ENCODE results near the gene CSMD2.

CSMD2 gene

GRCh38 chr1:33657833-33658232 lies 507.2 kb downstream of the CSMD2 start:
- DNase-seq, result no peak

DNA sequence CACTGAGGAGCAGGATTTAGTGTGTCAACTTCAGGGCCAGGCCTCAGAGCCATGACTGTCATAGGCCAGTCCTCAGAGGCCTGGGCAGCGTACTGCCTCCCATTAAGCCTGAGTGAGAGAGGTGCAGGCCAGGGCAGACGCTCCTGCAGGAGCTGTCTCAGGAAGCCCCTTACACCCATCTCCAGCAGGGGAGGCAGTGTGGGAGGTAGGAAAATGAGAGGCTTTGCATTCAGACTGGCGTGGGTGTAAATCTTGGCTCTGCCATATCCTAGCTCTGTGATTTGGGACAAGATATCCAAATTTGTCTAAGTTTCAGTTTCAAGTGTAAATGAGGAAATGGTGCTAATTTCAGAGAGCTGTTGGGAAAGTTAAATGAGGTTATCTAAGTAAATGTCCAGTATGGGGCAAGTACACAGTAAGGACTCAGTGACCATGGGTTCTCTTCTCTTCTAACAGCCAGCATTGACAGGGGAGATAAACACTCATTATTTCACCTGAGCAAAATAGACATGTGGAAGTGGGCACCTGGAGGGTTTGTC lies 508.5 kb downstream of the CSMD2 start:
- DNase-seq, result no peak

DNA sequence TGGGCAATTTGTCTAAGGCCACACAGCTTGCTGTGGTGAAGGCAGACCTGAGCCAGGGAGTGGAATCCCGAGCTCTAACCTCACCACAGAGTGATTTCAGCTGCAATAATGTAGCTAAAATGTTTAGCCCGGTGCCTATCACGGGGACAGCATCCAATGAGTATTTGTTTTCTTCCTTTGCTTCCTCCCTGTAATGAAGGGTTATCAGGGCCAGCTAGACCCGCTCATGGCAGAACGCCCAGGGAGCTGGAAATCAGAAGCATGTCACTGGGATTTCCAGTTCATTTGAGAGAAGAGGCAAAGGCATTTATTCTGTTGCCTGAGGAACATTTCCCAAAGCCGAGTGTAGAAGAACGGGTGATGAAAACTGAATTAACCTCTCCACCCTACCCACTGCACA lies 509.5 kb downstream of the CSMD2 start:
- DNase-seq, result no peak

GRCh38 chr1:33654267-33654834 lies 510.7 kb downstream of the CSMD2 start:
- DNase-seq, result no peak

GRCh38 chr1:33653226-33653625 lies 511.8 kb downstream of the CSMD2 start:
- DNase-seq, result no peak

- DNase-seq, result no peak
Measured at GRCh38 chr1:33650708-33651107, 514.3 kb downstream of the CSMD2 start.

GRCh38 chr1:33649759-33650158 lies 515.3 kb downstream of the CSMD2 start:
- no peak for DNase-seq

DNA sequence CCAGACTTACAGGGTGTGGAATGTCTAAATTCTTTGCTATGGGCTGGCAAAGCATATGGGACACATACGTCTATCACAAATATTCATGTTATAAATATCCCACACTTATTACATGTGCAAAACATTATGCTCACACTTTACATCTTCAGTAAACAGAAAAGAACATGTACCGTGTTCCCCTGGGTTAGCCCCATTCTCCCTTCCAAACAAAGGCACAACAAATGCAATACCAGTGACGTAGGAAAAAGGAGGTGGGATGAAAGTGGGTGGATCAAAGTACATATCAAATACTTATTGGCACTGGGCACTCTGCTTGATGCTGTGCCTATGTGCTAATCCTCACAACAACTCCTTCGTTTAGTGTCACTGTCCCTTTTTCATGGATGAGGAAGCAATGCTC lies 521.8 kb downstream of the CSMD2 start:
- DNase-seq, result no peak

GRCh38 chr1:33641104-33641830 lies 523.8 kb downstream of the CSMD2 start:
- DNase-seq, result peak; percentile 14

GRCh38 chr1:33640114-33640660 lies 524.8 kb downstream of the CSMD2 start:
- no peak for DNase-seq

GRCh38 chr1:33637846-33638440 lies 527.1 kb downstream of the CSMD2 start:
- no peak for DNase-seq

- no peak for DNase-seq
Measured at GRCh38 chr1:33636209-33636608, 528.8 kb downstream of the CSMD2 start.

- DNase-seq, result no peak
Measured at GRCh38 chr1:33635336-33636012, 529.6 kb downstream of the CSMD2 start.

DNA sequence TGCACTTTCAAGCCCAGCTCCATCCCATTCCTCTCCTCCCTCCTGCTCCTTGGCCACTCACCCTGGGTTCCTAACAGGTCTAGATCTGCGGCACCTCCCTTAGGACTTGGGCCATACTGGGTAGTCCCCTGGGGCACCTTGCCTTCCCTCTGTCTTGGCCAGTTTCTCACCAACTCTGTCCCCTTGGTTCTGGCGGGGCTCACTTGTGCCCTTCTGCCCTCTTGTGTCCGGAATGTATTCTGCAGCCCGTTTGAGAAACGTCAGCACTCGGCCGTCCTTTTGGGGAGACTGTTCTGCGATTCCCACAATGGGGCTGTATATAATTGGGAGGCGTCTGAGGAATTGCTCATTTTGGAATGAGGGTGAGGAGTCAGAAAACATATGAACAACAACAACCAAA lies 530.2 kb downstream of the CSMD2 start:
- peak; percentile 60 for DNase-seq

- DNase-seq, result no peak
Measured at GRCh38 chr1:33634143-33634542, 530.9 kb downstream of the CSMD2 start.

DNA sequence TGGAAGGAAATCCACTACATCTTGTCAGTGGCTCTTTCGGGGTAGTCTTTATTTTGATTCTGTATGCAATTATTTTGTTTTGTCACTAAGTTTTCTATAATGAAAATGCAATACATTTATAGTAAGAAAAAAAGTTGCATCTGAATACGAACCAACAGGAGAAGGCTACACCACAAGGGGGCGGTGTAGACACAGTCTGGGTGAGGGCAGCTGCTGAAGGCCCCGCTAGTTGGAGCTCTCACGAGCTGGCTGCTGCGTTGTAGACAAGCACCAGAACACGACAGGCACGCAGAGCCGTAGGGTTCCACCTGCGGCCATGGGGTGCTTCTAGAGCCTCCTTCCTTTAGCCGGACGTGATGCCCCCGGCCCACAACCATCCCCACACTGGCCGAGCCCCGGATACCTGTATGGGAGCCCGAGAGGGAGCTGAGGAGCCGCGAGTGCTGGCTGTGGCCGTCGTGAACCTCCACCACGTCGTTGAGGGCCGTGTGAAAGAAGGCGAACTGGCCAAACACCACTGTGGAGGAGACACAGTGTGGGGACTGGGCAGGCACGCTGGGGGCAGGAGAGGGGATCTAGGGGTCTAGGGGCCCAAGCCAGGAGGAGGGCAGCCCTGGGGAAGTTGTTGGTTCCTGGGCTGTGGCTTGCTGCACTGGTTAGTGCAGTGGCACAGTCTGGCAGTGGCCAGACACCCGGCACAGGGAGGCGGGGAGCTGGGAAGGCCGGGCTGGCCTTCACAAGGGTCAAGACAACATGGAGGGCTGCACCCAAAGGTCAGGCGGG lies 531.8 kb downstream of the CSMD2 start:
- peak; percentile 93 for DNase-seq

DNA sequence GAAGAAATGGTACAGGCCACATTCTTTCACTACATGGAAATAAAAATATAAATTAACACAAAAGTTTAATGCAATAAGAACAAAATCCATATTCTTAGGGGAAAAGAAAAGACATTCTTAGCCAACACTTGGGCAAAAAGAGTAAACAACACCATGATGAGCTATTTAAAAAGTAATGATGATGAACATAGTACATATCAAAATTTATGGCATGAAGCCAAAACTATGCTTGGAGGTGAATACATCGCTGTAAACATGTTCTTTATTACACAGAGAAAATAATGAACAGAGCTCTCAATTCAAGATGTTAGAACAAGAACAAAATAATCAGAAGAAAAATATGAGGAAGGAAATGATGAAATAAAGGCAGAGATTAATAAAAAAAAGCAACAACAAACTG lies 534.3 kb downstream of the CSMD2 start:
- no peak for DNase-seq

DNA sequence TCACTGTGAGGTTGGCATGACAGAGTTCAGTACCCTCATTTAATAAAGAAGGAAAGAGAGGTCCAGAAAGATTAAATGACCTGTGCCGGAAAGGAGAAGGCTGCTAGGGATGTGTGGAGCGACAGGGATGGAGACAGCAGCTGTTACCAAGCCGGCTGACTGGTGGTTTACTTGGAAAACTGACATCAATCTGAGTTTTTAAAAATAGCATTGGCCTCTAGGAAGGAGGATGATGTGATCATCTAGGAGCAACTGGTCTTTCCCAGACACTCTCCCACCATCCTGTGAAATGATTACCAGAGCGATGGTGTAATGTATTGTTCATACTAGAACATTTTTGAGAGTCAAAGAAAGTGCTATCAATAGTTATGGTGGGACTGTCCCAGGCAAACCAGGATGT lies 538.2 kb downstream of the CSMD2 start:
- no peak for DNase-seq

- DNase-seq, result peak; percentile 13
Measured at GRCh38 chr1:33624991-33625870, 539.8 kb downstream of the CSMD2 start.

DNA sequence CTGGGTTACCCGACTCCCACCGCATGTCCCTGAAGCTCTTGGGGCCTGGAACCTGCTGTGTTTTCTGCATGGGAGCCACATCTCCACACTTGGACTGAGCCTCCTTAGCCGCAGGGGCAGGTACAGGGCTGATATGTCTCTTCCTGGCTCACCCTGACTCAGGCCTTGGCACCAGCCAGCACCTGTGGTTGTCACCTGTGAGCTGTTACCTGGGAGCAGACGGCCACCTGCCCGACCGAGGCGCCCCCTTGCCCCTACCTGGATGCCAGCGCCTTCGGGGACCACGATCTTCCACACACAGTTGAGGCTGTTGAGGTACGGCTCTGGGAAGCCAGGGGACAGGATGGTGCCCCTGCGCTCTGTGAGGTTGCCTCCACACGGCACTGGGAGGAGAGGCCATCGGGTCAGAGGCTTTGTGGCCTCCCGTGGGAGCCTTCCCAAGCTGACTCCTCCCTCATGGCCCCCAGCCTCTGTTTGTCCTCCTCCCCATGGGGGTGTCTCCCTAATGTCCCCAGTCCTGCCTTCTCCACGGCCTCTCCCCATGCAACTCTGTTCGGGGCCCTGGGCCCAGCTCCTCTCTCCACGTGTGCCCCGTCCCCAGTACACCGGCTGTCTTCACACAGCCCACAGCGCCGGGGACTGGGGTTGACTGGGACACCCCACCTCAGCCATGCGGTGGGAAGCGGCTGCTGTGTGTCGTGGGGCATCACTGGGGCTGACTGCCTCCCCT lies 540.6 kb downstream of the CSMD2 start:
- no peak for DNase-seq

- no peak for DNase-seq
Measured at GRCh38 chr1:33623811-33624210, 541.2 kb downstream of the CSMD2 start.

Measured in RPMI8226 (cell line).